ENCODE data around the gene CKM.

CKM gene

GRCh38 chr19:45356760-45357444, 34.2 kb upstream of the CKM start:
- Histone ChIP-seq H3K4me3 (ENCODE audit: low read length) (no peak overlapping the region), H3K9me3 (ENCODE audit: insufficient read depth, low read depth, low read length) (no peaks in the 10 kb centered on the region), H3K27ac (ENCODE audit: low read depth, low read length) (no peak overlapping the region), H3K9ac (ENCODE audit: low read depth, low read length) (no peak overlapping the region), H3K36me3 (ENCODE audit: insufficient read depth, low read length) (peaks cover 89% of the 10 kb centered on the region), H3K4me1 (ENCODE audit: insufficient read depth, low read length) (no peaks in the 10 kb centered on the region), H3K27me3 (ENCODE audit: insufficient read depth, low read length) (no peaks in the 10 kb centered on the region)
- 94% methylated on average over 20 of the region's 20 CpGs for WGBS

DNA sequence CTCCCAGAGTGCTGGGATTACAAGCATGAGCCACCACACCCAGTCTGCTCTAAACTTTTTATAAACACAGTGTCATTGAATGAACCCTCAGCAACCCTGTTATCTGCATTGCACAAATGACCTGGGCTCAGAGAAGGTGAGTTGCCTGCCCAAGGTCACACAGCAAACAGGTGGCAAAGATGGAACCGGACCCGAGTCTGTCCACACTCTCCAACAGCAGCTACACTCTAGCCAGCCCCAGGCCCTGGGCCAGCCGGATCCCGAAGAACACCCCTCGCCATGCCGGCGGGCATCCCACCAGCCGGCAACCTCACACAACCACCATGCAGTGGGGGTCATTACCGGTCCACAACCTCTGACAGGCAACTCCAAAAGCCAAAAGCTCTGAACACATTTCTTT, 33.2 kb upstream of the CKM start:
- 97% methylated on average over 9 of the region's 9 CpGs for WGBS
- H3K27me3 ChIP-seq (ENCODE audit: insufficient read depth, low read length): no peaks in the 10 kb centered on the region
- H3K9ac ChIP-seq (ENCODE audit: low read depth, low read length): no peak overlapping the region
- H3K9me3 ChIP-seq (ENCODE audit: insufficient read depth, low read depth, low read length): no peaks in the 10 kb centered on the region
- peaks cover 89% of the 10 kb centered on the region for H3K36me3 ChIP-seq (ENCODE audit: insufficient read depth, low read length)
- H3K4me3 ChIP-seq (ENCODE audit: low read length): no peak overlapping the region
- H3K27ac ChIP-seq (ENCODE audit: low read depth, low read length): no peak overlapping the region
- no peaks in the 10 kb centered on the region for H3K4me1 ChIP-seq (ENCODE audit: insufficient read depth, low read length)

GRCh38 chr19:45355402-45355801, 32.7 kb upstream of the CKM start:
- Histone ChIP-seq H3K4me1 (ENCODE audit: insufficient read depth, low read length) (no peaks in the 10 kb centered on the region), H3K9me3 (ENCODE audit: insufficient read depth, low read depth, low read length) (no peaks in the 10 kb centered on the region), H3K27ac (ENCODE audit: low read depth, low read length) (no peak overlapping the region), H3K9ac (ENCODE audit: low read depth, low read length) (no peak overlapping the region), H3K4me3 (ENCODE audit: low read length) (no peak overlapping the region), H3K27me3 (ENCODE audit: insufficient read depth, low read length) (no peaks in the 10 kb centered on the region), H3K36me3 (ENCODE audit: insufficient read depth, low read length) (peaks cover 92% of the 10 kb centered on the region)
- WGBS: 97% methylated on average over 9 of the region's 9 CpGs

DNA sequence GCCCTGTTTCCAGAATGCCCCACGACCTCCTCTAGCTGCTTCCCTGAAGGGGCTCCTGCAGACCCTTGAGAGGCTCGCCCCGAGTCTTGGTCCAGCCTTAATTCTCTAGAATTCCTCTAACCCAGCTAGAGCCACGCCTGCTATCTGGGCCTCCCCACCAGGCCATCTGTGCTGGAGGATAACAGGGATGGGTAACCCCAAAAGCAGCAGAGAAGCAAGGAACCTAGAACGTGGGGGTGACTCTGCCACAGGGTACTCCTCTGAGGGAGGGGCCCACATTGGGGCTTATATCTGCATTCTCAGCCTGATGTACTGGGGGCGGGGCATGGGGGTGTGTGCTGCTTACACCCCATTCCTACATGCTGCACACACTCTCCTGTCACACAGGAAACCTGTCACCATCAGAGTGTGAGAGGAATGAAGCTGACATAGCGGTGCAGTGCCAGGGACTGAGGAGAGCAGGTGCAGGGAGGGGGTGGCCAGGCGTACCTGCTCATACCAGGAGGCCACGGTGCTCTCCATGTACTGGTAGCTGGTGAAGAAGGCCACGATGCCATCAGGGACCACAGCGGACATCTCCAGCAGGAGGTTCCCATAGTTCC, 31.7 kb upstream of the CKM start:
- Histone ChIP-seq H3K27me3 (ENCODE audit: insufficient read depth, low read length) (no peaks in the 10 kb centered on the region), H3K4me1 (ENCODE audit: insufficient read depth, low read length) (no peaks in the 10 kb centered on the region), H3K36me3 (ENCODE audit: insufficient read depth, low read length) (peaks cover 97% of the 10 kb centered on the region), H3K27ac (ENCODE audit: low read depth, low read length) (no peak overlapping the region), H3K4me3 (ENCODE audit: low read length) (no peak overlapping the region), H3K9me3 (ENCODE audit: insufficient read depth, low read depth, low read length) (no peaks in the 10 kb centered on the region), H3K9ac (ENCODE audit: low read depth, low read length) (no peak overlapping the region)
- WGBS: 91% methylated on average over 11 of the region's 11 CpGs

DNA sequence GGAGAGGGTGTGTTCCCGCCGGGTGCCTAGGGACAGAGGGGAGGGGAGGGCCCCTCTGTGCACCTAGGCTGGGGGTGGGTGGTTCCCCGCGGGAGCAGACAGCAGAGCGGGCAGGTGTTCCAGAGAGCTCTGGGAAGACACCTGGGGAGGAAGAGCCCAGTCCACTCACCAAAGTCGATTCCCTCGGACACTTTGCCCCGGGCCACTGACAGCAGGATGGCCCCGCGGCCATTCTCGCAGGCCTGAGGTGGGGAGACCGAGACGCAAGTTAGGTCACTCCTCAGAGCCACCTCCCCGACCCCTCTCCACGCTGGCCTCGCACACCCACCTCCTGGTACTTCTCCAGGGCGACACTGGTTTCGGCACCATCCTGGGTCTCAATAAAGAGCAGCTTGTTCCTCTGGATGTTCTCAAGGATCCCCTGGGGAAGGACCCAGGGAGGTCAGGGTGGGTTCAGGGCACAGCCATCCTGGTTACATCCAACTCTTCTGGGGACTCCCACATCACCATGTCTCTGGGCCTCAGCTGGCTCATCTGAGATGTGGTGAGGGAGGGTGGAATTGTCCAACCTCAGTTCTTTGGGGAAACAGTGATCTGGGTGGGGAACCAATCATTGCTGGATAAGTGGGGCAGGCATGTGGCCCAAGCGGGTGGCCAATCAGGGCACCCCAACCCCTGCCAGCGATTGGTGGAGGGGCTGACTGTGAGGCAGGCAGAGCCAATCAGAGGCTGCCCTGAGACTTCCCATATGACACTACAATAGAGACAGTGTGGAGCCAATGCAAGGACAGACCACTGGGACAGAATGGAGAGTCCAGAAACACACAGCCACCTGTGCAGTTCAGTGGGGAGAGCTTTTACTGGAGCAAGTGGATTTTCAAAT, 30.5 kb upstream of the CKM start:
- no peaks in the 10 kb centered on the region for H3K9me3 ChIP-seq (ENCODE audit: insufficient read depth, low read depth, low read length)
- H3K27ac ChIP-seq (ENCODE audit: low read depth, low read length): no peak overlapping the region
- H3K36me3 ChIP-seq (ENCODE audit: insufficient read depth, low read length): peaks cover 87% of the 10 kb centered on the region
- no peaks in the 10 kb centered on the region for H3K4me1 ChIP-seq (ENCODE audit: insufficient read depth, low read length)
- no peak overlapping the region for H3K4me3 ChIP-seq (ENCODE audit: low read length)
- no peak overlapping the region for H3K9ac ChIP-seq (ENCODE audit: low read depth, low read length)
- H3K27me3 ChIP-seq (ENCODE audit: insufficient read depth, low read length): no peaks in the 10 kb centered on the region
- 95% methylated on average over 19 of the region's 20 CpGs for WGBS

- Histone ChIP-seq H3K4me3 (ENCODE audit: low read length) (no peak overlapping the region), H3K9me3 (ENCODE audit: insufficient read depth, low read depth, low read length) (no peaks in the 10 kb centered on the region), H3K27me3 (ENCODE audit: insufficient read depth, low read length) (no peaks in the 10 kb centered on the region), H3K4me1 (ENCODE audit: insufficient read depth, low read length) (no peaks in the 10 kb centered on the region), H3K9ac (ENCODE audit: low read depth, low read length) (no peak overlapping the region), H3K27ac (ENCODE audit: low read depth, low read length) (no peak overlapping the region), H3K36me3 (ENCODE audit: insufficient read depth, low read length) (peaks cover 81% of the 10 kb centered on the region)
- 97% methylated on average over 20 of the region's 20 CpGs for WGBS
Observed at GRCh38 chr19:45352471-45352870, 29.8 kb upstream of the CKM start.

DNA sequence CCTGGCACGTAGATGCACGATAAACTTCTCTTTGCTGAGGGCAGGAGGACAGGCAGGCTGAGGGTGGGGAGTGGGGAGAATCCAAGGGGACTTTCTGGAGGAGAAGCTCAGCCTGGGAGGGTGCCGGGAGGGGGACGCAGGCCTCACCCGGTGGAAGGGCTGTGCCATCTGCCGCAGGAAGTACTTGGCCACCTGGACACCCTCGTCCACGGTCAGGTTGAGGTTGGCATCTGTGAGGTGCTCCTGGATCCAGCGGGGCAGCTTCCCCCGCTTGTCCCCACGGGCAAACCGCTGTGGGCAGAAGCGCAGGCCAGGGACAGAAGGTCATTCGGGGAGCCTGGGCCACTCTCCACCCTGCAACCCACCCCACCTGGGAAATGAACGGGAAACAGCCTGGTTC, 29.4 kb upstream of the CKM start:
- no peaks in the 10 kb centered on the region for H3K4me1 ChIP-seq (ENCODE audit: insufficient read depth, low read length)
- no peak overlapping the region for H3K9ac ChIP-seq (ENCODE audit: low read depth, low read length)
- WGBS: 91% methylated on average over 15 of the region's 15 CpGs
- no peaks in the 10 kb centered on the region for H3K27me3 ChIP-seq (ENCODE audit: insufficient read depth, low read length)
- H3K36me3 ChIP-seq (ENCODE audit: insufficient read depth, low read length): peaks cover 76% of the 10 kb centered on the region
- H3K27ac ChIP-seq (ENCODE audit: low read depth, low read length): no peak overlapping the region
- H3K9me3 ChIP-seq (ENCODE audit: insufficient read depth, low read depth, low read length): no peaks in the 10 kb centered on the region
- H3K4me3 ChIP-seq (ENCODE audit: low read length): no peak overlapping the region

GRCh38 chr19:45351401-45351952, 28.8 kb upstream of the CKM start:
- Histone ChIP-seq H3K9me3 (ENCODE audit: insufficient read depth, low read depth, low read length) (no peaks in the 10 kb centered on the region), H3K27me3 (ENCODE audit: insufficient read depth, low read length) (no peaks in the 10 kb centered on the region), H3K4me1 (ENCODE audit: insufficient read depth, low read length) (no peaks in the 10 kb centered on the region), H3K9ac (ENCODE audit: low read depth, low read length) (no peak overlapping the region), H3K36me3 (ENCODE audit: insufficient read depth, low read length) (peaks cover 71% of the 10 kb centered on the region), H3K4me3 (ENCODE audit: low read length) (no peak overlapping the region), H3K27ac (ENCODE audit: low read depth, low read length) (no peak overlapping the region)
- WGBS: 94% methylated on average over 13 of the region's 13 CpGs

DNA sequence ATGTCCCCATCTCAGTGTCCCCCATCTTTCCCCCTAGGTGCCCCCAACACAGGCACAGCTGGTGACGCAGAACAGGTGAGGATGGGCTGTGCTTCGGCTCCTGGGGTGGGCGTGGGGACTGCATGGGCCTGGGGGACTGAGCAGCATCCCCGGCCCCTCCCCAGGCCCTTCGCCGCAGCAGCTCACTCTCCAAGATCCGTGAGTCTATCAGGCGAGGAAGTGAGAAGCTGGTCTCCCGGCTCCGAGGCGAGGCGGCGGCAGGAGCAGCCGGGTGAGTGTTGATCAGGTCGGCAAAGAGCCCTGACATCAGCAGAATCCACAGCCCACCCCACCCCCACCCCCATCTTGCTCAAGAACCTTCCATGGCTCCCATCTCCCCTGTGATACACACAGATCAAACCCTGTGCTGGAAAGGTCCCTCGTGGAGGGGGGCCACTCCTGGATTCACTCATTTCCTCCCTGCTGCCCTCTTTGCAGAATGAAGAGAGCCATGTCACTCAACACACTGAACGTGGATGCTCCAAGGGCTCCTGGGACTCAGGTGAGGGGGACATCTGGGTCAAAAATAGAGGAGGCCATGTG, 27.9 kb upstream of the CKM start:
- H3K36me3 ChIP-seq (ENCODE audit: insufficient read depth, low read length): peaks cover 62% of the 10 kb centered on the region

GRCh38 chr19:45349430-45349941, 26.8 kb upstream of the CKM start:
- Histone ChIP-seq H3K36me3 (ENCODE audit: insufficient read depth, low read length) (peaks cover 51% of the 10 kb centered on the region), H3K9ac (ENCODE audit: low read depth, low read length) (no peak overlapping the region), H3K9me3 (ENCODE audit: insufficient read depth, low read depth, low read length) (no peaks in the 10 kb centered on the region), H3K4me1 (ENCODE audit: insufficient read depth, low read length) (no peaks in the 10 kb centered on the region), H3K27me3 (ENCODE audit: insufficient read depth, low read length) (no peaks in the 10 kb centered on the region), H3K4me3 (ENCODE audit: low read length) (no peak overlapping the region), H3K27ac (ENCODE audit: low read depth, low read length) (no peak overlapping the region)
- WGBS: 94% methylated on average over 17 of the region's 17 CpGs

More for the DNA sequence above, 27.9 kb upstream of the CKM start:
- WGBS: 93% methylated on average over 17 of the region's 17 CpGs
- Histone ChIP-seq H3K4me3 (ENCODE audit: low read length) (no peak overlapping the region), H3K4me1 (ENCODE audit: insufficient read depth, low read length) (no peaks in the 10 kb centered on the region), H3K9me3 (ENCODE audit: insufficient read depth, low read depth, low read length) (no peaks in the 10 kb centered on the region), H3K9ac (ENCODE audit: low read depth, low read length) (no peak overlapping the region), H3K27ac (ENCODE audit: low read depth, low read length) (no peak overlapping the region), H3K27me3 (ENCODE audit: insufficient read depth, low read length) (no peaks in the 10 kb centered on the region)

- Histone ChIP-seq H3K27me3 (ENCODE audit: insufficient read depth, low read length) (no peaks in the 10 kb centered on the region), H3K9me3 (ENCODE audit: insufficient read depth, low read depth, low read length) (no peaks in the 10 kb centered on the region), H3K27ac (ENCODE audit: low read depth, low read length) (no peak overlapping the region), H3K9ac (ENCODE audit: low read depth, low read length) (no peak overlapping the region), H3K36me3 (ENCODE audit: insufficient read depth, low read length) (peaks cover 47% of the 10 kb centered on the region), H3K4me3 (ENCODE audit: low read length) (no peak overlapping the region), H3K4me1 (ENCODE audit: insufficient read depth, low read length) (no peaks in the 10 kb centered on the region)
- WGBS: 93% methylated on average over 3 of the region's 3 CpGs
Observed at GRCh38 chr19:45349126-45349415, 26.4 kb upstream of the CKM start.
